ENCODE results near the gene KRTAP10-6.
"Not testable (repeated sequence)": the region's sequence is repeated elsewhere in the genome, so short reads cannot be mapped to it uniquely, and the experiment has no call there.

KRTAP10-6 gene

GRCh38 chr21:44598061-44598460 is 5.8 kb upstream of the KRTAP10-6 start:
- no peak for DNase-seq (ENCODE audit: low spot score)

DNA sequence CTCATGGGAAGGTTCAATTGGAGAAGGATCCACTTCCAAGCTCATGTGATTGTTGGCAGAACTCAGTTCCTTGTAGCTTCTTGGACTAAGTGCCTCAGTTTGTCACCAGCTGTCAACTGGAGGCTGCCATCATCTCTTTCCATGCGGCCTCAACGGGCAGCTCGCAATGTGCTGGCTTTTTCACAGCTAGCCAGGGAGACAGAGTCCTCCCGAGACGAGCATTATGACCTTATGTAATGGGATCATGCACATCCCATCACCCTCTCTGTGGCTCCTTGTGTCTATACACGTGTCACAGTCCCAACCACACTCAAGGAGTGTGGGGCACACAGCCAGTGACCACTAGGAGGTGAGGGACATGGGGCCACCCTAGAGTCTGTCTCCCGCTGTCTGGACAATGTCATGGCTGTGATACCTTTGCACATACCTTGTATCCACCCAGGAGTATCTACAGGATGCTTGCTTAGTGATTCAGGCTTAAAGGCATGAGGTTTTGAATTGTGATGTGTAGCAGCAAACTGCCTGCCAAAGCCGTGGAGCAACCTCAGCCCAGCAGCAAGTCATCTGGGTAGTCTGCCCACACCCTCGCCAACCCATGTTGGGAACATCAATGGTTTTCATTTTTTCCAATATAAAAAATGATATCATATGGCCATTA is 3.9 kb upstream of the KRTAP10-6 start:
- no peak for DNase-seq (ENCODE audit: low spot score)

DNA sequence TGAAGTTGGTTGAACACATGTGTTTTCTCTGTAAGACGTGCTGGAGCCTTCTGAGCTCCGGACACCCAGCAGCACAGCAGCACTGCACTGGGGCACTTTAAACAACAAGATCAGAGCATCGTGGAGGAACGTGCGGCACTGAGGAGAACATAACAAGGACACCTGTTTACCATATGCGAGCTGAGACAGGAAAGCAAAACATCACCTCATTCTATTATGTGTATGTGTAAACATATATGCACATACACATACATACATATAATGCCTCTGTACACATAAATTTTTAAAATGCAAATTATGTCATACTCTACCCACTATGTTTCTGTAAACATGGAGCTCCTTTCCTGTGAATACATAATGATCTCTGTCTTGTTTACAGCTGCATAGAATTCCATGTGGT is 3.2 kb upstream of the KRTAP10-6 start:
- no peak for DNase-seq (ENCODE audit: low spot score)

GRCh38 chr21:44594406-44594916 is 2.2 kb upstream of the KRTAP10-6 start:
- DNase-seq (ENCODE audit: low spot score): no peak

GRCh38 chr21:44593598-44594405 is 1.5 kb upstream of the KRTAP10-6 start:
- DNase-seq (ENCODE audit: low spot score): no peak

- DNase-seq (ENCODE audit: low spot score): not testable (repeated sequence)
Measured at GRCh38 chr21:44591801-44592130, 539 bp downstream of the KRTAP10-6 start.

GRCh38 chr21:44590897-44591800 is 1.2 kb downstream of the KRTAP10-6 start:
- DNase-seq (ENCODE audit: low spot score): not testable (repeated sequence)

DNA sequence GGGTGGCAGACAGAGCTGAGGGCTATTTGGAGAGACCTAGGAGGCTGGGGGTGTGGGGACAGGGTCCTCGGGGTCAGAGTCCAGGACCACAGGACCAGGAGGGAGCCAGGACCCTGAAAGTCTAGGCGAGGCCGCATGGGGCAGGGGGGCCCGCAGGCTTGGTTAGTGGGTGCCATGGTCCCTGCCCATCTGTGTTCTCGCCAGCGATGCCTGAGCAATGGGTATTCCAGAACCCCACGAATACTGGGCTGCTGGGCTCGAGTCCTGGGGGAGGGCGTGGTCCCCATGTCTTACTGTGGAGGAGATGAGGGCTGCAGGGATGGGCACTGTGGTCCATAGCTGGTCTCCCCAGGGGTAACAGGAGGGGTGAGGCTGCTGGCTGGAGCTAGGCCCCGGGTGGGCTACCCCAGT is 2.0 kb downstream of the KRTAP10-6 start:
- no peak for DNase-seq (ENCODE audit: low spot score)

- DNase-seq (ENCODE audit: low spot score): no peak
Measured at GRCh38 chr21:44589586-44590305, 2.6 kb downstream of the KRTAP10-6 start.

GRCh38 chr21:44589094-44589493 is 3.2 kb downstream of the KRTAP10-6 start:
- no peak for DNase-seq (ENCODE audit: low spot score)

DNA sequence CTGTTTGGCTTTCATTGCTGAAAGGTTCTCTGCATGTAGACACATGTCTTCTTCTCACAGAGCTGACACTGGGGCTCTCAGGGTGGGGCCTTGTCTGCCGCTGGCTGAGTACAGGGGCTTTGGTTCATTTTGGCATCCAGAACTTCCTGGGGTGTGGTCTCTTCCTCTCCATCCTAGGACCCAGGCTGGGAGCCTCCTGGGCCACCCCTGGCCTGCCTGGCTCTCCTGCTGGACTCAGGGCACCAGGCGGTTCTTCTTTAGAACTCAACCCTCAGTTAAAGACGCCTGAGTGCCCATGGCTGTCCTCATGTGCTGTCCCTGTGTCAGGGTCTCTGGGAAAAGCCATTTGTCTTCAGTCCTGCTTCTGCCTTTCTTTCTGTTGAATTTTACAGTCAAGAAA is 6.4 kb downstream of the KRTAP10-6 start:
- no peak for DNase-seq (ENCODE audit: low spot score)

DNA sequence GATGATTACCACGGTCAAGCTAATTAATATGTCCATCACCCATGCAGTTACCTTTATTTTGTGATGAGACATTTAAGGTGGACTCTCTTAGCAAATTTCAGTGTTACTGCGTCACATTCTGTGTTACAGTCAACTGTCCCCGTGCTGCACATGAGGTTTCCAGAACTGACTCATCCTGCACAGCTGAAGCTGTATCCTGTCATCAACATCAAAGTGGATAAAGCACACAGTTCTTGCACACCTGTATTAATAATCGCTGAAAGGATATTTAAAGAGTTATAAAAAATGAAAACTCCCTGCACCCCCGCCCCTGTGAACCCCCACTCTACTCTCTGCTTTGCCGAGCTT is 8.5 kb downstream of the KRTAP10-6 start:
- DNase-seq (ENCODE audit: low spot score): no peak

- DNase-seq (ENCODE audit: low spot score): no peak
Measured at GRCh38 chr21:44583089-44583799, 9.1 kb downstream of the KRTAP10-6 start.

DNA sequence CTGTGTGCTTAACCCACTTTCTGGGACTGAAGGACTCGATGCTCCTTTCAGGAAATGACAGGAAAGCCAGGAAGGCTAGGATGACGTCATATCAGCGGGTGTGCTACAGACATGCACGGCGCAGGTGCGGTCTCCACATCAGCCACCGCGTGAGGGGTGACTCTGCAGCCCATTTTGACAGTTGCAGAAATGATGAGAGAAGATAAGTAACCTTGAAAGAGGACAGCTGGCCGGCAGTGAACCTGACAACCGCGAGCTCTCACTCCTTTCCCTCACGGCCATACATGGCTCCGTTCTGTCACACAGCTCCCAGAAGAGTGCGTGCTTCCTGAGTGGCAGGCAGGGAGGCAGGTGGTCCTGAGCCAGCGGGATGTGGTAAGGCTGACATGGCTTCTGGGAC is 10.2 kb downstream of the KRTAP10-6 start:
- DNase-seq (ENCODE audit: low spot score): no peak

- DNase-seq (ENCODE audit: low spot score): no peak
Measured at GRCh38 chr21:44581158-44581557, 11.1 kb downstream of the KRTAP10-6 start.

GRCh38 chr21:44580231-44580821 is 12.0 kb downstream of the KRTAP10-6 start, which contains the start of gene KRTAP10-5:
KRTAP10-5 (minus strand) TSS chr21:44580604; CDS start chr21:44580578, 26 bp downstream.
- not testable (repeated sequence) for DNase-seq (ENCODE audit: low spot score)

DNA sequence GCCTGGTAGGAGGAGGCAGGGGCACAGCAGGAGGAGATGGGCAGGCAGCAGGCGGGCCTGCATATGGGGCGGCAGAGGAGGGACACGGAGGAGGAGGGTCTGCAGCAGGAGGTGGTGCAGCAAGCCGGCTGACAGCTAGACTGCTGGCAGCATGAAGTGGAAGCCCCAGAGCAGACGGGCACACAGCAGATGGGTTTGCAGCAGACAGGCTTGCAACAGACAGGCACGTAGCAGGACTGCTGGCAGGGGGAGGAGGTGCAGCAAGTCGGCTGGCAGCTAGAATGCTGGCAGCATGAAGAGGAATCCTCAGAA is 12.5 kb downstream of the KRTAP10-6 start:
- DNase-seq (ENCODE audit: low spot score): no peak

- DNase-seq (ENCODE audit: low spot score): no peak
Measured at GRCh38 chr21:44579056-44579832, 13.1 kb downstream of the KRTAP10-6 start.

GRCh38 chr21:44578371-44579055 is 13.8 kb downstream of the KRTAP10-6 start:
- DNase-seq (ENCODE audit: low spot score): no peak
